GM13976 (cell line): ENCODE data around the gene FNBP1.

Experiments used
- DNase-seq: peaks from one replicate; pipeline ENCODE4 v3.0.0; 2012; ENCODE audit warnings: low spot score
- CTCF ChIP-seq: IDR thresholded peaks from 2 replicates; pipeline ENCODE4 v1.5.1; 2012; ENCODE audit warnings: borderline replicate concordance, mild to moderate bottlenecking; ENCODE audit not compliant: insufficient read depth; ENCODE audit errors: extremely low read depth, missing control alignments, control extremely low read depth
- in situ Hi-C: fragments of 300-500 bp; cut with MboI; formaldehyde crosslinking; loops from one replicate; pipeline ENCODE4 v1.12.0; 2022; ENCODE audit warnings: low sequenced_read_pairs, mixed read lengths, inconsistent platforms; ENCODE audit not compliant: unreplicated experiment

Gene FNBP1

GRCh38 chr9:129919841-129920240 is 123.1 kb downstream of the FNBP1 start:
- no peak for TF ChIP-seq CTCF
- in situ Hi-C loops: no loop called here
- DNase-seq: no peak

GRCh38 chr9:129919277-129919676 is 123.7 kb downstream of the FNBP1 start:
- DNase-seq: no peak
- no peak for TF ChIP-seq CTCF
- in situ Hi-C loops: no loop called here

GRCh38 chr9:129918296-129918950 is 124.6 kb downstream of the FNBP1 start:
- in situ Hi-C loops: no loop called here
- no peak for TF ChIP-seq CTCF
- no peak for DNase-seq

- TF ChIP-seq CTCF: no peak
- in situ Hi-C loops: no loop called here
These were observed 126.3 kb downstream of the FNBP1 start for GRCh38 chr9:129916707-129917106.

GRCh38 chr9:129914051-129914450 is 128.9 kb downstream of the FNBP1 start:
- no peak for DNase-seq
- no peak for TF ChIP-seq CTCF
- in situ Hi-C loops: no loop called here

More at GRCh38 chr9:129916707-129917106, 126.3 kb downstream of the FNBP1 start:
- no peak for DNase-seq

GRCh38 chr9:129910628-129911567 is 132.1 kb downstream of the FNBP1 start:
- DNase-seq: no peak
- no peak for TF ChIP-seq CTCF
- in situ Hi-C loops: no loop called here
